ENCODE data around the gene DOK6. TPM values are rescaled to one million over a fixed set of nuclear protein-coding genes. Genes with fewer than 3 reads are reported as not detected.
"Not testable (repeated sequence)": the region's sequence is repeated elsewhere in the genome, so short reads cannot be mapped to it uniquely, and the experiment has no call there.

Gene DOK6
- polyA plus RNA-seq, 3 donors: 0.13 to 0.79 (median 0.36) TPM

- WGBS, 3 donors: 71 to 90% (median 82%) methylated on average over 5 of the region's 5 CpGs
- no peak overlapping the region for H3K27ac ChIP-seq (ENCODE audit: low read depth, low read length)
Measured at GRCh38 chr18:69858897-69859296, 458.2 kb downstream of the DOK6 start.

GRCh38 chr18:69864802-69865201 is 464.1 kb downstream of the DOK6 start:
- WGBS, 3 donors: 90 to 93% (median 92%) methylated on average over 6 of the region's 6 CpGs

GRCh38 chr18:69865776-69866175 is 465.1 kb downstream of the DOK6 start:
- WGBS, 3 donors: 41 to 46% (median 44%) methylated on average over 4 of the region's 4 CpGs
- no peak overlapping the region for H3K27ac ChIP-seq (ENCODE audit: low read depth, low read length)

More at GRCh38 chr18:69864802-69865201, 464.1 kb downstream of the DOK6 start:
- H3K27ac ChIP-seq (ENCODE audit: low read depth, low read length): not testable (repeated sequence)

DNA sequence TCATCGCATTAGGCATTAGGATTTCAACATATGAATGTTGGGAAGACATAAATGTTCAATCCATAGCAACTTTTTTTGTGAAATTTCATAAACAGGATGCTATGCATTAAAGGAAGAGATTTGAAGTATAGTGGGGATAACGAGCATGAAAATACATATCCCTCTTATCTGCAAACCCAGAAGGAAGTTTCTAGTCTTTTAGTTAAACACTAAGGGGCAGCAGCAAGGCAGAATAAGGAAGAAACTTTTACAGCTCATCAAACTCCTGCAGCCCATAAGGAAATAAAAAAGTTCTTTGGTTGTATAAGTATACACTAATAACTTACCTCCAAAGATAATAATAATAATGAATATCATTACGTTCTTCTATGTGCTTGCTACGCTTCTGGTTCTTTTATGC is 465.5 kb downstream of the DOK6 start:
- WGBS, 3 donors: 76 to 87% (median 81%) methylated on average over 4 of the region's 4 CpGs
- no peak overlapping the region for H3K27ac ChIP-seq (ENCODE audit: low read depth, low read length)

DNA sequence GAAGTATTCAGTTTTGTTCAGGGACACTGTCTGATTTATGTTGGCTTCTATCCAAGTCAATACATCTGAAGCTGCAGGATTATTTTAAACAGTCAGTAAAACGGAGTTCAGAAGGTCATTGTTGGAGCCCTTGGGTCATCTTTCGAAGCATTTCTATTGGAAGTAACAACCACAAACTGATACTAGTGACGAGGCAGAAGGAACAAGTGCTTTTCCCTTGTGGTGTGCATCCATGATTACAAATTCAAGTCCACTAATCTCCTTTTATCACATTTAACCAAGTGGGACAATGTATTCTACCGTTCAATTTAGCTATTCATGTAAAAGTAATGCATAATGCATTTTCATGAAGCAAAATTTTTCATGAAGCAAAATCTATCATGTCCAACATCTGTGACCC is 470.0 kb downstream of the DOK6 start:
- whole genome bisulfite sequencing, 3 donors: 77 to 91% (median 80%) methylated on average over 4 of the region's 4 CpGs
- H3K27ac ChIP-seq (ENCODE audit: low read depth, low read length): no peak overlapping the region

GRCh38 chr18:69871363-69871762 is 470.7 kb downstream of the DOK6 start:
- H3K27ac ChIP-seq (ENCODE audit: low read depth, low read length): no peak overlapping the region
- WGBS, 3 donors: 86 to 97% (median 89%) methylated on average over 2 of the region's 2 CpGs

- WGBS, 3 donors: 79 to 82% (median 79%) methylated on average over 4 of the region's 4 CpGs
- H3K27ac ChIP-seq (ENCODE audit: low read depth, low read length): no peak overlapping the region
Measured at GRCh38 chr18:69872661-69873060, 472.0 kb downstream of the DOK6 start.

GRCh38 chr18:69874058-69874457 is 473.4 kb downstream of the DOK6 start:
- 85 to 90% (median 87%) methylated on average over 2 of the region's 2 CpGs for WGBS, 3 donors
- H3K27ac ChIP-seq (ENCODE audit: low read depth, low read length): no peak overlapping the region

DNA sequence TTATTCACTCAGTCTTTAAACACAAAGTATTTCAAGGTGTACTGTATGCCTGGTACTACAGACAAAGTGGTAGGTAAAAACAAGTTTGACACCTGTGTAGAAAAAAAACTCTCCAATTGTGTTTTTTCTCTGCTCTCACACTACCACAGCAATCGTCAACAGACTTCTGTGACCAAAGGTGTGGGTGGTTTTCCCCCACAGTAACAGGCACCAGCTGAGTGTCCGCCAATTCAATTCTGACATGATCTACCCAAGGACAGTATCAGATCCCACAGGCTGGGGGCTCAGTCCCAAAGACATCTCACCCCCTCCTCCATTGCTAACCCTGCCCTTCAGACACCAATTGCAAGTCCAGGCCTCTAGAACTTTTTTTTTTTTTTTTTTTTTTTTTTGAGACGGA is 475.8 kb downstream of the DOK6 start:
- 82 to 100% (median 92%) methylated on average over 2 to 3 of the region's 3 CpGs for WGBS, 3 donors
- H3K27ac ChIP-seq (ENCODE audit: low read depth, low read length): no peak overlapping the region

- H3K27ac ChIP-seq (ENCODE audit: low read depth, low read length): no peak overlapping the region
- WGBS, 3 donors: 71 to 78% (median 74%) methylated on average over 6 of the region's 6 CpGs
Measured at GRCh38 chr18:69878213-69878933, 477.7 kb downstream of the DOK6 start.

- WGBS, 3 donors: 61 to 93% (median 72%) methylated on average over 3 of the region's 3 CpGs
- H3K27ac ChIP-seq (ENCODE audit: low read depth, low read length): not testable (repeated sequence)
Measured at GRCh38 chr18:69879051-69879450, 478.4 kb downstream of the DOK6 start.

DNA sequence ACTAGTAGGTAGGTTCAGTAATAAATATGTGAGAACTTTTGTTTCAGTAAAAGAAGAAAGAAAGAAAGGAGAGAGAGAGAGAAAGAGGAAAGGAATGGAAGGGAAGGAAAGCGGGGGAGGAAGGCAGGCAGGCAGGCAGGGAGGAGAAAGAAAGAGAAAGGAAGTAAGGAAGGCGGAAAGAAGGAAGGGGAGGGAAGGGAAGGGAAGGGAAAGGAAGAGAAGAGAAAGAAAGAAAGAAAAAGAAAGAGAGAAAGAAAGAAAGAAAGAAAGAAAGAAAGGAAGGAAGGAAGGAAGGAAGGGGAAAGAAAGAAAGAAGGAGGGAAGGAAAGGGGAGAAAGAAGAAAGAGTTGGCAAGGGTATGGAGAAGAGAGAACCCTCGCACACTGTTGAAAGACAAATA is 479.4 kb downstream of the DOK6 start:
- H3K27ac ChIP-seq (ENCODE audit: low read depth, low read length): no peak overlapping the region
- 89 to 99% (median 92%) methylated on average over 3 of the region's 3 CpGs for WGBS, 3 donors

GRCh38 chr18:69882965-69883668 is 482.4 kb downstream of the DOK6 start:
- WGBS, 3 donors: 82 to 84% (median 83%) methylated on average over 6 of the region's 6 CpGs
- H3K27ac ChIP-seq (ENCODE audit: low read depth, low read length): no peak overlapping the region

DNA sequence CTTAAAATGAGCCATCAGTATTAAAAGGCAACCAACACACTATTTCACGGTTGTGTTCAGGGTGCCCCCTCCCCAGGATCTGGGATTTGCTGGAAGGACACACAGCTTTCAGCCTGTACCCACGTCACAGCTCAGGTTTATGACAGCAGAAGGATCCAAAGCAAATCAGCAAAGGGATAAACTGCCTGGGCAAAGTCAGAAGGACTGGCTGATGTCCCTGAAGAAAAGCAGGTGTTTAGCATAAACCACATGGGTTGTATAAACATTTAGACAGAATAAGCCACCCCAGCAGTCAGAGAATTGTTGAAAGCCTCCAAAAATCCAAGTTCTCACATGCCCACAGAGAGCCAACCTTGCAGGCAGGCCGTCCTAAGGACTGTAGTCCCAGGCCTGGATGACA is 483.1 kb downstream of the DOK6 start:
- WGBS, 3 donors: 57 to 63% (median 59%) methylated on average over 3 of the region's 3 CpGs

GRCh38 chr18:69885355-69885754 is 484.7 kb downstream of the DOK6 start:
- no peak overlapping the region for H3K27ac ChIP-seq (ENCODE audit: low read depth, low read length)
- 84 to 89% (median 88%) methylated on average over 4 of the region's 4 CpGs for WGBS, 3 donors

More for the DNA sequence above, 483.1 kb downstream of the DOK6 start:
- no peak overlapping the region for H3K27ac ChIP-seq (ENCODE audit: low read depth, low read length)

- 64 to 93% (median 89%) methylated on average over 20 of the region's 20 CpGs for WGBS, 3 donors
- H3K27ac ChIP-seq (ENCODE audit: low read depth, low read length): no peak overlapping the region
Measured at GRCh38 chr18:69885841-69886531, 485.3 kb downstream of the DOK6 start.

DNA sequence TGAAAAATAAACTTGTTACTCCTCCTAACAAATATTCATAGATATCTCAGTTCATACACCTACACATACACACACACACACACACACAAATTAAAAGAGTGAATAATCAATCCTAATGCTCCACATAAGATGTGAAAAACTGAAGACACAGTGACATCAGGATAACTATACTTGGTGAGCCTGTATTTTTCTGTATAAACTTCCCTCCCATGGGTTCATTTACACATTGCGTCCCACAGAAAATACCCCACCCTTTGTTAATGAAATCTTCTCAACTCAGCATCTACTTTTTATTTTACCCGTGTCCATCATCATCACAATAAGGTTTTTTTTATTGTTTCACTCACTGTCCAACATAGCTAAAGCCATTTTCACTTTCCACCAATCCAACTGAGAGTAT is 486.6 kb downstream of the DOK6 start:
- H3K27ac ChIP-seq (ENCODE audit: low read depth, low read length): no peak overlapping the region
- 88 to 100% (median 99%) methylated on average over 2 of the region's 2 CpGs for WGBS, 3 donors

- H3K27ac ChIP-seq (ENCODE audit: low read depth, low read length): no peak overlapping the region
Measured at GRCh38 chr18:69889009-69889408, 488.3 kb downstream of the DOK6 start.

GRCh38 chr18:69890558-69890957 is 489.9 kb downstream of the DOK6 start:
- H3K27ac ChIP-seq (ENCODE audit: low read depth, low read length): no peak overlapping the region
- 92 to 100% (median 94%) methylated on average over 1 of the region's 1 CpG for WGBS, 3 donors

More at GRCh38 chr18:69889009-69889408, 488.3 kb downstream of the DOK6 start:
- WGBS, 3 donors: 89 to 93% (median 91%) methylated on average over 4 of the region's 4 CpGs
